GM12873 (cell line): ENCODE measurements around the gene ID2.

Experiments used
- TF ChIP-seq, protein P1 (sequence below): IDR thresholded peaks from 2 replicates; pipeline ENCODE4 v1.5.1; 2012; ENCODE audit warnings: low read depth, mild to moderate bottlenecking, moderate library complexity, low read length, control low read depth; ENCODE audit not compliant: insufficient read depth; ENCODE audit errors: missing control alignments

The ID2 gene

DNA sequence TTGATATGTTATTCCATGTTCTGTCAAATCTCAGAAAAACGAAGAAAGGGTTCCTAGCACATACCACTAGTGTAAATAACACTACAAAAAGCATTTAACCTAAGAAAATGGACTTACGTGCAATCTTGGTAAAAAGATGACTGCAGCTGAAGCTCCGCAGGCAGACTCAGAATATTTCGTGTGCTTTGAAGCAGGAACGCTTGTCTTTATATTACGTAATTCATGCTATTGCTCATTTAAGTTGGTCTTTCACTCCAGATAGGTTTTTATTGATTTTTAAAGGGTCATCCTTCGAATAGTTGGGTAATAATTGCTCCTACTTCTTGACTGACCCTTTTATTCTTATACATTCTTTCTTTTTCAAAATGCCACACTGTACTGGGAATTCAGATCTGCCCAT, 44.0 kb downstream of the ID2 start:
- TF ChIP-seq, protein P1, sequence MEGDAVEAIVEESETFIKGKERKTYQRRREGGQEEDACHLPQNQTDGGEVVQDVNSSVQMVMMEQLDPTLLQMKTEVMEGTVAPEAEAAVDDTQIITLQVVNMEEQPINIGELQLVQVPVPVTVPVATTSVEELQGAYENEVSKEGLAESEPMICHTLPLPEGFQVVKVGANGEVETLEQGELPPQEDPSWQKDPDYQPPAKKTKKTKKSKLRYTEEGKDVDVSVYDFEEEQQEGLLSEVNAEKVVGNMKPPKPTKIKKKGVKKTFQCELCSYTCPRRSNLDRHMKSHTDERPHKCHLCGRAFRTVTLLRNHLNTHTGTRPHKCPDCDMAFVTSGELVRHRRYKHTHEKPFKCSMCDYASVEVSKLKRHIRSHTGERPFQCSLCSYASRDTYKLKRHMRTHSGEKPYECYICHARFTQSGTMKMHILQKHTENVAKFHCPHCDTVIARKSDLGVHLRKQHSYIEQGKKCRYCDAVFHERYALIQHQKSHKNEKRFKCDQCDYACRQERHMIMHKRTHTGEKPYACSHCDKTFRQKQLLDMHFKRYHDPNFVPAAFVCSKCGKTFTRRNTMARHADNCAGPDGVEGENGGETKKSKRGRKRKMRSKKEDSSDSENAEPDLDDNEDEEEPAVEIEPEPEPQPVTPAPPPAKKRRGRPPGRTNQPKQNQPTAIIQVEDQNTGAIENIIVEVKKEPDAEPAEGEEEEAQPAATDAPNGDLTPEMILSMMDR: no peak

DNA sequence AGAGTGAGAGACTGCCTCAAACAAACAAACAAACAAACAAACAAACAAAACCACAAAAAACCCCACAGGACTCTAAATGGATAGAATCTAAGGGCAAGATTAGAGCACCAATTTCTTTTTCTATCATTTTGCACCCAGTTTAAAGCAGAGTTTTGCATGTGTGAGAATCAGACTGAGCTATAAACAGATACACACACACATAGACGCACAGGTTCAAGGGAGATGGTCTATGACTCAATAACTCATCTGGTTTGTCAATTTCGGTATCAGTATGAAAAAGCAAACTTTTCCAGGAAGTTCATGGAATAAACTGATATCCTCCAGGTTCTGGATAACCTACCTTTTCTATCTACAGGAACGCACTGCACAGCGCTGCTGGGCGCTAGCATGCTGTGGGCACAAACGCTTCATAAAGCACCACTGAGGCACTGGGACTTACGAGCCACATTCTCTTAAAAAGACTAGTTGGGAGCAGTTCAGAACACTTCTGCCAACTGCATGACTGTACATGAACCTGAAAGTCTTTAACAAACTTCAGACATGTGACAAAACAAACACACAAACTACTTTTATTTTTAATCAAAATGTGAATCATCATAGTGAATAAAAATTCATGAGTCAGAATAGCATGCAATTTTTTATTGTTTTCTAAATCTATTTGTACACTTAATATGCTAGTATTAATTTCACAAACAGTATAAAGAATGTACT, 46.6 kb downstream of the ID2 start:
- TF ChIP-seq, protein P1: no peak

DNA sequence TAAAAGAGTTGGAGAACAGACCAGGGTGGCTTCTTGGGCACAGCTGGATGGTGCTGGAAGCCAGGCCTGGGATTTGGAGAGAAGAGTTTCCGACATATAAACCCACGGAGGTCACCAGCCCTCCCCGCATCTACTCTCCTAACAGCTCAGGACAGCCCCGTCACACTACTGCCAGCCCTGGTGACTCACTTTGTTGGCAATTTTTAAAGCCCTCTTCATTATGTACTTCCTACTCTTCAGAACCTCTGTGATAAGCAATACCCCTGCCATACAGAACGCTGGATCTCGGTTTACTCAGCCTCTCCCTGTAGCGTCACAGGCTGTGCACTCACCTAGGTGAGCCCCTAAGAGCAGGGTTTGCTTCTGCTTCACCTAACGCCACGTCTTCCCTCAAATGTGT, 48.1 kb downstream of the ID2 start:
- TF ChIP-seq, protein P1: no peak

DNA sequence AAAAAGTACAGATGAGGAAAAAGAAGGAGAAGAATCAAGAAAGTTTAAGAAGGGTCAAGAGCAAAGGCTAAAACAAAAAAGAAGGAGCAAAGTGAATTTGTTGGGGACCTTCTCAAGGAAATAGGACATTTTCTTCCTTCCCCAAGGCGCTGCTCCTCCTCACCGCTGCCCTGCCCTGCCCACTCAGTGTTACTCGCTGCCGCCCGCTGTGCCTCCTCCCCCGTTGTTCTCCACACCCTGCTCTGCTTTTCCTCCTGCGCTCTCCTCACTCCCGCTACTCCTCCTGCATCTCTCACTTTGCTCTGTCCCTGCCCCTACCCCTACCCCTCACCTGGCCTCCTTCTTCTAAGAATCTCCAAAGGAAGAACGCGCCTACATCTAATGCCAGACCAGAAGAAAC, 50.7 kb downstream of the ID2 start:
- TF ChIP-seq, protein P1: no peak
